Measurements from ENCODE around the gene RPIA. TPM values are rescaled to one million over a fixed set of nuclear protein-coding genes. Genes with fewer than 3 reads are reported as not detected.
"Not testable (repeated sequence)": the region's sequence is repeated elsewhere in the genome, so short reads cannot be mapped to it uniquely, and the experiment has no call there.

Gene RPIA
- total RNA-seq, 1 donor from 2014 or later: 8.9 TPM

DNA sequence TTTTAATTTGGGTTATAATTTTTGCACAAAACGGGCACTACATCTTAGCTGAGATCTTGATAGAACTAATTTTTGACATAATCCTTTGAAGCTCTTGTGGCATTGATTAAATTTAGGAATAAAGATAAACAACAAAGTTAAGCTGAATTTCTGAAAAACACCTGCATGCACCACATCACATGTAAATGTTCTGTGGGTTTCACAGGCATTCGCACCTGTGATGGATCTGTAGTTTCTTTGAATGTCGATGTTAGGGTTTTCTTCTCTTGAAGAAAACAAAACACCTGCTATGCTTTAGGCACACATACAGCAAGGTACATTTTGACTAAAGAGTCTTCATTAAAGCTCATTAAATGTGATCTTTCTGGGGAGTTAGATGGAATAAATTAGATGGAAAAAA lies 60.3 kb downstream of the RPIA start:
- TF ChIP-seq, protein P1, sequence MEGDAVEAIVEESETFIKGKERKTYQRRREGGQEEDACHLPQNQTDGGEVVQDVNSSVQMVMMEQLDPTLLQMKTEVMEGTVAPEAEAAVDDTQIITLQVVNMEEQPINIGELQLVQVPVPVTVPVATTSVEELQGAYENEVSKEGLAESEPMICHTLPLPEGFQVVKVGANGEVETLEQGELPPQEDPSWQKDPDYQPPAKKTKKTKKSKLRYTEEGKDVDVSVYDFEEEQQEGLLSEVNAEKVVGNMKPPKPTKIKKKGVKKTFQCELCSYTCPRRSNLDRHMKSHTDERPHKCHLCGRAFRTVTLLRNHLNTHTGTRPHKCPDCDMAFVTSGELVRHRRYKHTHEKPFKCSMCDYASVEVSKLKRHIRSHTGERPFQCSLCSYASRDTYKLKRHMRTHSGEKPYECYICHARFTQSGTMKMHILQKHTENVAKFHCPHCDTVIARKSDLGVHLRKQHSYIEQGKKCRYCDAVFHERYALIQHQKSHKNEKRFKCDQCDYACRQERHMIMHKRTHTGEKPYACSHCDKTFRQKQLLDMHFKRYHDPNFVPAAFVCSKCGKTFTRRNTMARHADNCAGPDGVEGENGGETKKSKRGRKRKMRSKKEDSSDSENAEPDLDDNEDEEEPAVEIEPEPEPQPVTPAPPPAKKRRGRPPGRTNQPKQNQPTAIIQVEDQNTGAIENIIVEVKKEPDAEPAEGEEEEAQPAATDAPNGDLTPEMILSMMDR (IDR thresholded peaks at IDR 0.05; ENCODE audit: insufficient read depth, low read length, poor library complexity, severe bottlenecking): no peak
- DNase-seq (ENCODE audit: low read depth): no peak
- H3K27me3 ChIP-seq (ENCODE audit: control insufficient read depth, insufficient read depth, low read length): no peaks in the 10 kb centered on the region
- H3K36me3 ChIP-seq (ENCODE audit: control insufficient read depth, insufficient read depth, low read length): no peaks in the 10 kb centered on the region
- no peak overlapping the region for H3K4me3 ChIP-seq (ENCODE audit: low read depth, low read length)

DNA sequence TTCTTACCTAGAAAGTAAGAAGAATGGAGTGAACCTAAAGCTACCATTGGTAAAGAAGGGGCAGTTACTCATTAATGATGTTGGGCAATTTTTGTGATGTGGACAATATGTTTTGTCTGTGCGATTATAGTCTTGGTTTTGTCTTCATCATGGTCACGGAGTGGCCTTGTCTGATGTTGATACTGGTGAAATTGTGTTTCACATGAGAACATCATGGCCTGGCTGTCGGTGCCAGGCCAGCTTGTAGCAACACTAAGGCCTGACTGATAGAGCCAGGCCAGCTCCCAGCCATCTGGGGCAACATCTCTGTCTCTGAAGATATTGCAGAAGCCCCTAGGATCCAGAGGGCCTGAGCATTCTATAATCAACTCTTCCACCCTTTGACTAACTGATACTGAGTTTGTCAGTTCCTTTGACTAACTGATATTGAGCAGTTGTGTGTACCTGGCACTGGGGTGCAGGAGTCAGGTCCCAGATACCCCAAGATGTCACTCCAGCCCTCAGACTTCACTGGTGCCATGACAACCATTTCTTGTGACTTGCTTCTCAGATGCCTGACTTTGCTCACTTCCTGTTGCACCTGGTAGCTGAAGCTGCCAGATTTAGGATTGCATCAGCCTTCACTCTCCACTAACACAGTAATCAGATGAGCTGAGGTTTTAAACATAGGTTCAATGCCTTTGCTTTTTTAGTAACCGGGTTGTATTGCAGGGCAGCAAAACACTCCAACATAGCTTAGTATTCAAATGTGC lies 62.5 kb downstream of the RPIA start:
- TF ChIP-seq, protein P1 (IDR thresholded peaks at IDR 0.05; ENCODE audit: insufficient read depth, low read length, poor library complexity, severe bottlenecking): no peak
- DNase-seq (ENCODE audit: low read depth): no peak
- no peaks in the 10 kb centered on the region for H3K27me3 ChIP-seq (ENCODE audit: control insufficient read depth, insufficient read depth, low read length)
- H3K36me3 ChIP-seq (ENCODE audit: control insufficient read depth, insufficient read depth, low read length): no peaks in the 10 kb centered on the region
- no peak overlapping the region for H3K4me3 ChIP-seq (ENCODE audit: low read depth, low read length)

DNA sequence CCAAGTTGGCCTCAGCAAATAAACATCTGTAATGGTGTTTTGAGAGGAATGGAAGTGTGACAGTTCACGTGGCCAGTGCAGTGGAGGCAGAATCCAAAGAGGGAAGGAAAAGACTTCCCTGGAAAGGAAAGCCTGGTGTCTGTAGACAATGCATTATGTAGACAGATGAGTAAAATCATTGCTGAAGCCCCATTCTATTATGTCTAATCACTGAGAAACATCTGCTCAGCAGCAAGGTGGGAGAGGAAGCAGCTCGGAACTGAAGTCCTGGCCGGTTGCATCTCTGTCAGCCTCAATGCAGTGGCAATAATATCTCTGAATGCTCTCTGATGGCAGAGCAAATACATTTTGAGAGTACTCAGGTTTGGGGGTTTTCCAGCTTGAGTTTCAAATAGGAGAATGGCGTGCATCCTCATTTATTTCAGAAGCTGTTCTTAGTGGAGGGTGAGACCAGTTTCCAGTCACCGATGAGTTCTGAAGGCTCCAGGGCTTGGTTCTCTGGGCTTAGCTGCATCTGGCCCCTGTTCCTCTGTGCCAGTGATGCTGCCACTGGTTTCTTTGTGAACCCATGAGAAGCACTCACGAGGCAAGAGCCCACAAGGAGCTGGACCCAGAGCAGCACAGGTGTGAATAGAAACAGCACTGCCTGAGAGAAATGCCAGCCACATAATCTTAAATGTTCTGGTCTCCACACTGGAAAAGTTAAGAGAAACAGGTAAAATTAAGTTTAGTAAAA lies 63.3 kb downstream of the RPIA start:
- no peak overlapping the region for H3K4me3 ChIP-seq (ENCODE audit: low read depth, low read length)

GRCh38 chr2:88755836-88756235 lies 64.4 kb downstream of the RPIA start:
- no peak for DNase-seq (ENCODE audit: low read depth)
- Histone ChIP-seq H3K36me3 (ENCODE audit: control insufficient read depth, insufficient read depth, low read length) (no peaks in the 10 kb centered on the region), H3K4me3 (ENCODE audit: low read depth, low read length) (no peak overlapping the region), H3K27me3 (ENCODE audit: control insufficient read depth, insufficient read depth, low read length) (no peaks in the 10 kb centered on the region)
- TF ChIP-seq, protein P1 (IDR thresholded peaks at IDR 0.05; ENCODE audit: insufficient read depth, low read length, poor library complexity, severe bottlenecking): no peak

More for the DNA sequence above, 63.3 kb downstream of the RPIA start:
- no peaks in the 10 kb centered on the region for H3K36me3 ChIP-seq (ENCODE audit: control insufficient read depth, insufficient read depth, low read length)
- no peak for DNase-seq (ENCODE audit: low read depth)
- TF ChIP-seq, protein P1 (IDR thresholded peaks at IDR 0.05; ENCODE audit: insufficient read depth, low read length, poor library complexity, severe bottlenecking): no peak
- no peaks in the 10 kb centered on the region for H3K27me3 ChIP-seq (ENCODE audit: control insufficient read depth, insufficient read depth, low read length)

- Histone ChIP-seq H3K36me3 (ENCODE audit: control insufficient read depth, insufficient read depth, low read length) (no peaks in the 10 kb centered on the region), H3K27me3 (ENCODE audit: control insufficient read depth, insufficient read depth, low read length) (no peaks in the 10 kb centered on the region), H3K4me3 (ENCODE audit: low read depth, low read length) (no peak overlapping the region)
- TF ChIP-seq, protein P1 (IDR thresholded peaks at IDR 0.05; ENCODE audit: insufficient read depth, low read length, poor library complexity, severe bottlenecking): no peak
- no peak for DNase-seq (ENCODE audit: low read depth)
These were observed 65.6 kb downstream of the RPIA start for GRCh38 chr2:88757025-88757424.

DNA sequence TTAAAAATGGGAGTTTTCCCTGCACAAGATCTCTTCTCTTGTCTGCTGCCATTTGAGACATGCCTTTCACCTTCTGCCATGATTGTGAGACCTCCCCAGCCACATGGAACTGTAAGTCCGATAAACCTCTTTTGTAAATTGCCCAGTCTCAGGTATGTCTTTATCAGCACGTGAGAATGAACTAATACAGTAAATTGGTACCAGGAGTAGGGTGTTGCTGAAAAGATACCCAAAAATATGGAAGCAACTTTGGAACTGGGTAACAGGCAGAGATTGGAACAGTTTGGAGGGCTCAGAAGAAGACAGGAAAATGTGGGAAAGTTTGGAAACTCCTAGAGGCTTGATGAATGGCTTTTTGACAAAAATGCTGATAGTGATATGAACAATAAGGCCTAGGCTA lies 67.2 kb downstream of the RPIA start:
- not testable (repeated sequence) for H3K36me3 ChIP-seq (ENCODE audit: control insufficient read depth, insufficient read depth, low read length); DNase-seq (ENCODE audit: low read depth); H3K27me3 ChIP-seq (ENCODE audit: control insufficient read depth, insufficient read depth, low read length); H3K4me3 ChIP-seq (ENCODE audit: low read depth, low read length)

Measured in kidney epithelial cell (primary cell).